ENCODE measurements around the gene RIMKLB. TPM values are rescaled to one million over a fixed set of nuclear protein-coding genes. Genes with fewer than 3 reads are reported as not detected.
"Not testable (repeated sequence)": the region's sequence is repeated elsewhere in the genome, so short reads cannot be mapped to it uniquely, and the experiment has no call there.

RIMKLB gene
- total RNA-seq, 2 donors from 2014 or later = 2.5 to 3.1 TPM

GRCh38 chr12:8698879-8699278 is 1.1 kb downstream of the RIMKLB start:
- DNase-seq (no peak), ATAC-seq (replicated peaks in 1 of 2) (no peak)
- Mint-ChIP-seq H3K4me1 (ENCODE audit: low read depth) (peaks cover 24% of the 10 kb centered on the region), H3K4me3 (peak overlapping the region; percentile 92 to 97), H3K9me3 (no peaks in the 10 kb centered on the region), H3K27ac (peak overlapping the region; percentile 77), H3K27me3 (ENCODE audit: low read depth) (peaks cover 22% of the 10 kb centered on the region), H3K36me3 (ENCODE audit: insufficient read depth in 2 of 2) (peaks cover 0 to 2% of the 10 kb centered on the region in 2 donors)

- Mint-ChIP-seq H3K27ac (no peak overlapping the region), H3K4me3 (peak overlapping the region; percentile 50 to 67), H3K27me3 (ENCODE audit: low read depth) (peaks cover 22% of the 10 kb centered on the region), H3K9me3 (no peaks in the 10 kb centered on the region), H3K4me1 (ENCODE audit: low read depth) (peaks cover 24% of the 10 kb centered on the region), H3K36me3 (ENCODE audit: insufficient read depth in 2 of 2) (peaks cover 0 to 2% of the 10 kb centered on the region in 2 donors)
- DNase-seq (no peak), ATAC-seq (replicated peaks in 1 of 2) (no peak)
Measured at GRCh38 chr12:8699714-8700113, 1.9 kb downstream of the RIMKLB start.

GRCh38 chr12:8701046-8701660 is 3.4 kb downstream of the RIMKLB start:
- Mint-ChIP-seq H3K36me3 (ENCODE audit: insufficient read depth in 2 of 2) (peaks cover 0 to 2% of the 10 kb centered on the region in 2 donors), H3K4me1 (ENCODE audit: low read depth) (peaks cover 24% of the 10 kb centered on the region), H3K4me3 (no peak overlapping the region), H3K27me3 (ENCODE audit: low read depth) (peaks cover 22% of the 10 kb centered on the region), H3K27ac (no peak overlapping the region), H3K9me3 (no peaks in the 10 kb centered on the region)
- no peak for ATAC-seq (replicated peaks in 1 of 2)
- DNase-seq = no peak

GRCh38 chr12:8702159-8702558 is 4.4 kb downstream of the RIMKLB start:
- Mint-ChIP-seq H3K9me3 (no peaks in the 10 kb centered on the region), H3K4me1 (ENCODE audit: low read depth) (peaks cover 15% of the 10 kb centered on the region), H3K27me3 (ENCODE audit: low read depth) (peaks cover 12% of the 10 kb centered on the region), H3K36me3 (ENCODE audit: insufficient read depth in 2 of 2) (peaks cover 0 to 2% of the 10 kb centered on the region in 2 donors), H3K27ac (no peak overlapping the region), H3K4me3 (no peak overlapping the region)
- DNase-seq (no peak), ATAC-seq (replicated peaks in 1 of 2) (no peak)

- H3K36me3 Mint-ChIP-seq (ENCODE audit: insufficient read depth in 2 of 2) = no peaks in the 10 kb centered on the region
- no peak overlapping the region for H3K4me3 Mint-ChIP-seq
- no peaks in the 10 kb centered on the region for H3K27me3 Mint-ChIP-seq (ENCODE audit: low read depth)
- peaks cover 13% of the 10 kb centered on the region for H3K4me1 Mint-ChIP-seq (ENCODE audit: low read depth)
- DNase-seq = no peak
- H3K9me3 Mint-ChIP-seq = no peaks in the 10 kb centered on the region
- no peak for ATAC-seq (replicated peaks in 1 of 2)
- H3K27ac Mint-ChIP-seq = no peak overlapping the region
Measured at GRCh38 chr12:8709124-8709830, 11.5 kb downstream of the RIMKLB start.

DNA sequence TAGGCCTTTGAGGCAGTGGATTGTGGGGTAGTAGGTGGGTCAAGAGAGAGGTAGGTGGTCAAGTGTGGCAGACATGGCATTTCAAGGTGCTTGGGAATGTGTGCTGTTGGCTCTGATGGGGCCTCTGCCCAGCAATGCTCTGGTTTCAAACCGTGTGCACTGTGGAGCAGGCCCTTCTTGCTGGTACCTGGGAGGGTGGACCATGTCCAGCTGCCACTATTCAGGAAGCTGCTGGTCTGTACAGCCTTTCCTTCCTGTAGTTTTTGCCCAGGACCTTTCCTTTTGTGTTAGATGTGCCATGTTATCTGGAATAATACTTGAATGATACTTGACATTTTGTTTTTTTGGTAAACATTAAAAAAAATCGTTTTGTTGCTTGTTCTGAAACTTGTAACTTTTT is 14.8 kb downstream of the RIMKLB start:
- H3K9me3 Mint-ChIP-seq = no peaks in the 10 kb centered on the region
- H3K4me3 Mint-ChIP-seq = no peak overlapping the region
- ATAC-seq (replicated peaks in 1 of 2) = no peak
- no peaks in the 10 kb centered on the region for H3K27me3 Mint-ChIP-seq (ENCODE audit: low read depth)
- no peak overlapping the region for H3K27ac Mint-ChIP-seq
- H3K4me1 Mint-ChIP-seq (ENCODE audit: low read depth) = peaks cover 13% of the 10 kb centered on the region
- no peak for DNase-seq
- no peaks in the 10 kb centered on the region for H3K36me3 Mint-ChIP-seq (ENCODE audit: insufficient read depth in 2 of 2)

DNA sequence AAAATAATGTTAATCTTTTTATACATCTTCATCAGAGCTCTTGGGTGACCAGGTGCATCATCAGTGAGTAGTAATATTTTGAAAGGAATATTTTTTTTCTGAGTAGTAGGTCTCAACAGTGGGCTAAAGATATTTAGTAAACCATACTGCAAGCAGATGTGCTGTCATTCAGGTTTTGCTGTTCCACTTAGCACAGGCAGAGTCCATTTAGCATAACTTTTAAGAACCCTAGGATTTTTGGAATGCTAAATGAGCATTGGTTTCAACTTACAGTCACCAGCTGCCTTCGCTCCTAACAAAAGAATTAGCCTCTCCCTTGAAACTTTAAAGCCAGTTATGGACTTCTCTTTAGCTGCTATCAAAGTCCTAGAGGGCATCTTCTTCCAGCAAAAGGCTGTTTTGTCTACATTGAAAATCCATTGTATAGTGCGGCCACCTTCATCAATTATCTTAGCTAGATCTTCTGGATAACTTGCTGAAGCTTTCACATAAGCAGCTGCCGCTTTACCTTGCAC is 24.6 kb downstream of the RIMKLB start:
- no peaks in the 10 kb centered on the region for H3K9me3 Mint-ChIP-seq
- no peaks in the 10 kb centered on the region for H3K4me1 Mint-ChIP-seq (ENCODE audit: low read depth)
- DNase-seq = no peak
- peaks cover 0 to 3% of the 10 kb centered on the region in 2 donors for H3K36me3 Mint-ChIP-seq (ENCODE audit: insufficient read depth in 2 of 2)
- ATAC-seq (replicated peaks in 1 of 2) = no peak
- no peaks in the 10 kb centered on the region for H3K27me3 Mint-ChIP-seq (ENCODE audit: low read depth)
- H3K27ac Mint-ChIP-seq = no peak overlapping the region
- no peak overlapping the region for H3K4me3 Mint-ChIP-seq

DNA sequence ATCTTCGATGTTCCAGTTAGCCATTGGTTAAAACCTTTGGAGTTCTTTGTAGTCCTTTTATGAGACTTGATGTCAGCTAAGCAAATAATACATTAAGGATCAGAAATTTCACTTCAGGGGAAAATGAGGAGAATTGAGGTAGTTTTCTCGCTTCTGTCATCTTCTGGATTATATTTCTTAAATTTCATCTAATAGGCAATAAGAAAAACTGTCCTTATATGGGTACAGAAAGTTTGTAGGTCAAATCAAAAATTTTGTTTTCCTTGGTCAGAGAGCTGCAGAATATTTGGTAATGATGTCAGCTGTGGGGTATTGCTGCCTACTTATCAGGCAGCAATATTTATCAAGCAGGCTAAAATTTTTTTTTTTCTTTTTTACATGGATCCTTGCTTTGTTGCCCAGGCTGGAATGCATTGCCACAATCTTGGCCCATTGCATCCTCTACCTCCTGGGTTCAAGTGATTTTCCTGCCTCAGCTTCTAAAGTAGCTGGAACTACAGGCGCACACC is 37.1 kb downstream of the RIMKLB start:
- H3K27me3 Mint-ChIP-seq (ENCODE audit: low read depth) = no peaks in the 10 kb centered on the region
- ATAC-seq (replicated peaks in 1 of 2) = no peak
- no peak for DNase-seq
- no peak overlapping the region for H3K27ac Mint-ChIP-seq
- H3K4me3 Mint-ChIP-seq = no peak overlapping the region
- no peaks in the 10 kb centered on the region for H3K4me1 Mint-ChIP-seq (ENCODE audit: low read depth)
- H3K36me3 Mint-ChIP-seq (ENCODE audit: insufficient read depth in 2 of 2) = no peaks in the 10 kb centered on the region
- H3K9me3 Mint-ChIP-seq = no peaks in the 10 kb centered on the region

- Mint-ChIP-seq H3K27me3 (ENCODE audit: low read depth) (no peaks in the 10 kb centered on the region), H3K4me3 (no peak overlapping the region), H3K36me3 (ENCODE audit: insufficient read depth in 2 of 2) (no peaks in the 10 kb centered on the region), H3K27ac (no peak overlapping the region), H3K9me3 (no peaks in the 10 kb centered on the region), H3K4me1 (ENCODE audit: low read depth) (no peaks in the 10 kb centered on the region)
- DNase-seq = no peak
- ATAC-seq (replicated peaks in 1 of 2) = no peak
Measured at GRCh38 chr12:8742501-8742900, 44.7 kb downstream of the RIMKLB start.

DNA sequence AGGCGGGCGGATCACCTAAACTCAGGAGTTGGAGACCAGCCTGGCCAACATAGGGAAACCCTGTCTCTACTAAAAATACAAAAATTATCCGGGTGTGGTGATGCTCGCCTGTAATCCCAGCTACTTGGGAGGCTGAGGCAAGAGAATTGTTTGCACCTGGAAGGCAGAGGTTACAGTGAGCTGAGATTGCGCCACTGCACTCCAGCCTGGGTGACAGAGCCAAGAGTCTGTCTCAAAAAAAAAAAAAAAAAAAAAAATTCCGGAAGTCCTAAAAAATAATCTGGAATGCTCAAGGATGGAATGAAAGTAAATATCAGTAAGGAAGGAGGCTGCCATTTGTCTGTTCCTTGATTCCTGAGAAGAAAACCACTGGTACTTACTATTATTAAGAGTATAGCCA is 45.3 kb downstream of the RIMKLB start:
- H3K4me3 Mint-ChIP-seq; H3K9me3 Mint-ChIP-seq; DNase-seq; H3K36me3 Mint-ChIP-seq (ENCODE audit: insufficient read depth in 2 of 2); ATAC-seq (replicated peaks in 1 of 2); H3K4me1 Mint-ChIP-seq (ENCODE audit: low read depth); H3K27me3 Mint-ChIP-seq (ENCODE audit: low read depth); H3K27ac Mint-ChIP-seq: not testable (repeated sequence)

- not testable (repeated sequence) for DNase-seq; ATAC-seq (replicated peaks in 1 of 2); H3K36me3 Mint-ChIP-seq (ENCODE audit: insufficient read depth in 2 of 2); H3K27me3 Mint-ChIP-seq (ENCODE audit: low read depth); H3K4me1 Mint-ChIP-seq (ENCODE audit: low read depth); H3K4me3 Mint-ChIP-seq; H3K27ac Mint-ChIP-seq; H3K9me3 Mint-ChIP-seq
Measured at GRCh38 chr12:8745631-8746030, 47.8 kb downstream of the RIMKLB start.

GRCh38 chr12:8746046-8746445 is 48.3 kb downstream of the RIMKLB start:
- Mint-ChIP-seq H3K27ac (no peak overlapping the region), H3K4me3 (no peak overlapping the region), H3K9me3 (no peaks in the 10 kb centered on the region), H3K36me3 (ENCODE audit: insufficient read depth in 2 of 2) (no peaks in the 10 kb centered on the region), H3K27me3 (ENCODE audit: low read depth) (no peaks in the 10 kb centered on the region), H3K4me1 (ENCODE audit: low read depth) (no peaks in the 10 kb centered on the region)
- DNase-seq = no peak
- no peak for ATAC-seq (replicated peaks in 1 of 2)

GRCh38 chr12:8760076-8760475 is 62.3 kb downstream of the RIMKLB start:
- not testable (repeated sequence) for ATAC-seq (replicated peaks in 1 of 2); H3K36me3 Mint-ChIP-seq (ENCODE audit: insufficient read depth in 2 of 2); H3K4me1 Mint-ChIP-seq (ENCODE audit: low read depth); H3K4me3 Mint-ChIP-seq; H3K9me3 Mint-ChIP-seq; DNase-seq; H3K27ac Mint-ChIP-seq; H3K27me3 Mint-ChIP-seq (ENCODE audit: low read depth)
